ENCODE data around the gene PHF12.

PHF12 gene

GRCh38 chr17:28899212-28899815 lies 52.0 kb downstream of the PHF12 start:
- no peak overlapping the region for H3K9ac ChIP-seq (ENCODE audit: low read depth, low read length)
- peaks cover 55% of the 10 kb centered on the region for H3K4me1 ChIP-seq (ENCODE audit: insufficient read depth, low read length)
- H3K36me3 ChIP-seq (ENCODE audit: insufficient read depth, low read length): peaks cover 20% of the 10 kb centered on the region
- no peak overlapping the region for H3K27ac ChIP-seq (ENCODE audit: low read length)
- H3K79me2 ChIP-seq (ENCODE audit: insufficient read depth, low read length): peaks cover 23% of the 10 kb centered on the region
- ATAC-seq (ENCODE audit: insufficient read depth, low read depth) (no peak), DNase-seq (no peak)
- H3K4me2 ChIP-seq (ENCODE audit: insufficient read depth, low read length): no peak overlapping the region
- H2AFZ ChIP-seq (ENCODE audit: low read depth, low read length): no peak overlapping the region
- peaks cover 7% of the 10 kb centered on the region for H4K20me1 ChIP-seq (ENCODE audit: insufficient read depth, low read length)
- TF ChIP-seq EZH2 (IDR thresholded peaks at IDR 0.05; ENCODE audit: borderline replicate concordance, low read depth, low read length, severe bottlenecking) (no peak), CTCF (IDR thresholded peaks at IDR 0.05; ENCODE audit: borderline replicate concordance, extremely low read depth, low read length, poor library complexity, severe bottlenecking) (no peak)
- no peak overlapping the region for H3K4me3 ChIP-seq (ENCODE audit: low read depth in 1 of 2, low read length in 2 of 2)
- no peaks in the 10 kb centered on the region for H3K27me3 ChIP-seq (ENCODE audit: insufficient read depth, low read length, poor library complexity)
- no peaks in the 10 kb centered on the region for H3K9me3 ChIP-seq (ENCODE audit: insufficient read depth, low read length, severe bottlenecking)

GRCh38 chr17:28898527-28898955 lies 52.8 kb downstream of the PHF12 start:
- ATAC-seq (ENCODE audit: insufficient read depth, low read depth) (no peak), DNase-seq (no peak)
- H3K4me3 ChIP-seq (ENCODE audit: low read depth in 1 of 2, low read length in 2 of 2): peak overlapping the region in 1 of 2 experiments; percentile 63; a peak in 1 of 4 replicates
- no peak overlapping the region for H2AFZ ChIP-seq (ENCODE audit: low read depth, low read length)
- no peaks in the 10 kb centered on the region for H3K27me3 ChIP-seq (ENCODE audit: insufficient read depth, low read length, poor library complexity)
- peaks cover 20% of the 10 kb centered on the region for H3K36me3 ChIP-seq (ENCODE audit: insufficient read depth, low read length)
- H3K27ac ChIP-seq (ENCODE audit: low read length): no peak overlapping the region
- H3K9me3 ChIP-seq (ENCODE audit: insufficient read depth, low read length, severe bottlenecking): no peaks in the 10 kb centered on the region
- peaks cover 23% of the 10 kb centered on the region for H3K79me2 ChIP-seq (ENCODE audit: insufficient read depth, low read length)
- peak overlapping the region; percentile 76; the same call in 1 of the 2 replicates for H3K9ac ChIP-seq (ENCODE audit: low read depth, low read length)
- TF ChIP-seq EZH2 (IDR thresholded peaks at IDR 0.05; ENCODE audit: borderline replicate concordance, low read depth, low read length, severe bottlenecking): no peak
- TF ChIP-seq CTCF (IDR thresholded peaks at IDR 0.05; ENCODE audit: borderline replicate concordance, extremely low read depth, low read length, poor library complexity, severe bottlenecking): no peak
- peak overlapping the region; percentile 91 for H3K4me2 ChIP-seq (ENCODE audit: insufficient read depth, low read length)
- peaks cover 55% of the 10 kb centered on the region for H3K4me1 ChIP-seq (ENCODE audit: insufficient read depth, low read length)
- H4K20me1 ChIP-seq (ENCODE audit: insufficient read depth, low read length): peaks cover 7% of the 10 kb centered on the region

DNA sequence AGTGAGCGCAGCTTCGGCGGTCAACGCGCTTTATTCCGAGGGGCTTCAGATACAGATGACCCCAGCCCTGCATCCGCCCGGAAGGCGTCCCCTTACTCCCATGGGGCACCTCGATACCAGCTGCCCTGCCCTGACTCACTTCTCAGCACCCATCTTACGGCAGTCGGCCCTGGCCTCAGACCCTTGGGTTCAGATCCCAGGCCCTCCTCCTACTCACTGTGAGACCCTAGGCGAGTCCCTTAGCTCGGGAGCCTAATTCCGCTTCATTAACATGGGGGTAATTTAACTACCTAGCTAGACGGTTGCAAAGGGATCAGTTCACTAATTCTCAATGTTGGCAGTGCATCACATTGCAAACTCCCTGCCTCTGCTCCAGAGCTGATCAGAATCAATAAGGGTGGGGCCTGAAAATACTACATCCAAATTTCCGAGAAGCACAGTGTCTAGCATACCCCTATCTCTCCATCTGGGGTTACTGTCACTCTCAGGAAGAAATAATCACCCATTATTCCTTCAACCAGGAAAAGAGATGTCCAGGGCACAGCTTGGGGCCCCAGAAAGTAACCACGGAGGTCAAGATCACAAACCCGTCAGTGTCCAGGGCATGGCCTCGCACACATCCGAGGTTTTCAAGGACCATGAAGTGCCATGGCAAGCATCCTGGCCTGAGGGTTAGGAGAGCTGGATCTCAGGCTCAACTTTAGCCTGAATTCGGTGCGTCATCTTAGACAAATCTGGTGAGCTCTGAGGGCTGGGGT lies 53.4 kb downstream of the PHF12 start:
- 0 out of 2 replicates have a peak, but pooled peaks cover 3% of the 10 kb centered on the region for H4K20me1 ChIP-seq (ENCODE audit: insufficient read depth, low read length)
- H3K79me2 ChIP-seq (ENCODE audit: insufficient read depth, low read length): peaks cover 23% of the 10 kb centered on the region
- no peaks in the 10 kb centered on the region for H3K27me3 ChIP-seq (ENCODE audit: insufficient read depth, low read length, poor library complexity)
- peak overlapping the region; percentile 44 to 63; a peak in 3 of 4 replicates for H3K4me3 ChIP-seq (ENCODE audit: low read depth in 1 of 2, low read length in 2 of 2)
- peak overlapping the region; percentile 79 for H2AFZ ChIP-seq (ENCODE audit: low read depth, low read length)
- H3K4me2 ChIP-seq (ENCODE audit: insufficient read depth, low read length): peak overlapping the region; percentile 91
- peaks cover 54% of the 10 kb centered on the region for H3K4me1 ChIP-seq (ENCODE audit: insufficient read depth, low read length)
- TF ChIP-seq CTCF (IDR thresholded peaks at IDR 0.05; ENCODE audit: borderline replicate concordance, extremely low read depth, low read length, poor library complexity, severe bottlenecking): no peak
- TF ChIP-seq EZH2 (IDR thresholded peaks at IDR 0.05; ENCODE audit: borderline replicate concordance, low read depth, low read length, severe bottlenecking): no peak
- ATAC-seq (ENCODE audit: insufficient read depth, low read depth) (peak; percentile 42), DNase-seq (no peak)
- H3K27ac ChIP-seq (ENCODE audit: low read length): peak overlapping the region; percentile 72
- peaks cover 20% of the 10 kb centered on the region for H3K36me3 ChIP-seq (ENCODE audit: insufficient read depth, low read length)
- H3K9ac ChIP-seq (ENCODE audit: low read depth, low read length): peak overlapping the region; percentile 76
- H3K9me3 ChIP-seq (ENCODE audit: insufficient read depth, low read length, severe bottlenecking): no peaks in the 10 kb centered on the region

Data from DND-41 (cell line).